SK-N-SH (cell line): ENCODE results near the gene ANKS1B.

Source experiments
- CTCF ChIP-seq: fragments of 200-600 bp; sonication (generic); IDR thresholded peaks from 2 replicates; pipeline ENCODE4 v1.6.1; 2017; ENCODE audit warnings: antibody characterized with exemption, mild to moderate bottlenecking, moderate library complexity
- EP300 ChIP-seq, 2 experiments: IDR thresholded peaks; 2 replicates each; pipeline versions ENCODE4 v1.4.0 to v1.6.1; 2012; ENCODE audit warnings: borderline replicate concordance in 1 of 2, low read depth in 1 of 2, low read length in 1 of 2
- JUND ChIP-seq: IDR thresholded peaks from 2 replicates; pipeline ENCODE4 v1.4.0; 2012
- MXI1 ChIP-seq: IDR thresholded peaks from 2 replicates; pipeline ENCODE4 v1.6.1; 2012; ENCODE audit warnings: mild to moderate bottlenecking, low read depth, low read length, improper control_type of control experiment

GRCh38 chr12:99205111-99205510, 779.6 kb downstream of the ANKS1B start:
- TF ChIP-seq JUND (no peak), MXI1 (no peak), CTCF (no peak), EP300 (IDR thresholded peaks at IDR 0.05; ENCODE audit: borderline replicate concordance in 1 of 2, low read depth in 1 of 2, low read length in 1 of 2) (no peak)
